Uterus (tissue), 2 donors: ENCODE data around the gene SPATA46.

Experiments
- POLR2A ChIP-seq, 2 donors: fragments of 450-650 bp; IDR thresholded peaks; one replicate each; pipeline ENCODE4 v1.6.1; 2016; ENCODE audit warnings: antibody characterized with exemption in 2 of 2, mild to moderate bottlenecking in 1 of 2, moderate library complexity in 1 of 2
- TF ChIP-seq, protein P1 (sequence below), 4 experiments: fragments of 200-600 bp in 2 of 4; fragments of 450-650 bp in 2 of 4; sonication (generic) in 2 of 4; IDR thresholded peaks; one replicate each; pipeline ENCODE4 v1.5.1; 2016 to 2019; ENCODE audit warnings: antibody characterized with exemption in 4 of 4, mild to moderate bottlenecking in 2 of 4, moderate library complexity in 1 of 4

DNA sequence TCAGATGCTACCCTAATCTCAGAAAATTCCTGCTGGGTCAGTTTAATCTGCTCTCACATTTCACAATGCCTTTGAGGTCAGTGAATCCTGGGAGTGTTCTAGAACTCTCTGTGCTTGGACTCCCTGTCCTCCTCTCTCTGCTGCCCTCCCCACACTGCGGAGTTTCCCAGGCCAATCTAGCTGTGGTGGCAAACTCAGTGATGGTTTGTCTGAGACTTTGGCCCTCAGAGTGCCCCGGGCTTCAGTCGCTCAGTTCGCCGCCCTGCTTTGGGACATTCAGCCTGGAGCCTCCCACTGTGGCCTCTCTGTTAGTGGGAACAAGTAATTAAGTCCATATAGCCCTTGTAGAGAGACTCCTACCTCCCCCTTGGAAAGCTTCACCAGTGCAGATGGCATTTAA, 12.0 kb upstream of the SPATA46 start:
- TF ChIP-seq, protein P1, sequence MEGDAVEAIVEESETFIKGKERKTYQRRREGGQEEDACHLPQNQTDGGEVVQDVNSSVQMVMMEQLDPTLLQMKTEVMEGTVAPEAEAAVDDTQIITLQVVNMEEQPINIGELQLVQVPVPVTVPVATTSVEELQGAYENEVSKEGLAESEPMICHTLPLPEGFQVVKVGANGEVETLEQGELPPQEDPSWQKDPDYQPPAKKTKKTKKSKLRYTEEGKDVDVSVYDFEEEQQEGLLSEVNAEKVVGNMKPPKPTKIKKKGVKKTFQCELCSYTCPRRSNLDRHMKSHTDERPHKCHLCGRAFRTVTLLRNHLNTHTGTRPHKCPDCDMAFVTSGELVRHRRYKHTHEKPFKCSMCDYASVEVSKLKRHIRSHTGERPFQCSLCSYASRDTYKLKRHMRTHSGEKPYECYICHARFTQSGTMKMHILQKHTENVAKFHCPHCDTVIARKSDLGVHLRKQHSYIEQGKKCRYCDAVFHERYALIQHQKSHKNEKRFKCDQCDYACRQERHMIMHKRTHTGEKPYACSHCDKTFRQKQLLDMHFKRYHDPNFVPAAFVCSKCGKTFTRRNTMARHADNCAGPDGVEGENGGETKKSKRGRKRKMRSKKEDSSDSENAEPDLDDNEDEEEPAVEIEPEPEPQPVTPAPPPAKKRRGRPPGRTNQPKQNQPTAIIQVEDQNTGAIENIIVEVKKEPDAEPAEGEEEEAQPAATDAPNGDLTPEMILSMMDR (IDR thresholded peaks at IDR 0.05) = no peak
- TF ChIP-seq POLR2A (IDR thresholded peaks at IDR 0.05) = no peak
